CD4-positive, CD25-positive, alpha-beta regulatory T cell (primary cell): ENCODE results near the gene ABCC6. TPM values are rescaled to one million over a fixed set of nuclear protein-coding genes. Genes with fewer than 3 reads are reported as not detected.
A peak's percentile ranks its signal among the peaks of the same experiment; 100 is the strongest.
"Not testable (repeated sequence)": the region's sequence is repeated elsewhere in the genome, so short reads cannot be mapped to it uniquely, and the experiment has no call there.

Experiments used
- ATAC-seq, 2 donors: fragments of 150-1000 bp; cut with Tn5 transposase; one replicate each; pipeline ENCODE4 v1.10.0; 2021; ENCODE audit warnings: low read depth in 2 of 2, moderate number of reproducible peaks in 2 of 2, moderate library complexity in 1 of 2
- DNase-seq, 3 donors: peaks; one replicate each; pipeline versions ENCODE4 v3.0.0 to v3.0.0-alpha.2; 2012 to 2022; ENCODE audit warnings: mixed read lengths in 1 of 3
- H3K27ac ChIP-seq: one replicate; pipeline ENCODE4 v1.7.0; 2013; ENCODE audit warnings: mild to moderate bottlenecking, low read length; ENCODE audit not compliant: insufficient read depth, poor library complexity, severe bottlenecking
- H3K27me3 ChIP-seq: one replicate; pipeline ENCODE4 v1.7.0; 2013; ENCODE audit warnings: low read length; ENCODE audit not compliant: control insufficient read depth, insufficient read depth
- H3K36me3 ChIP-seq: one replicate; pipeline ENCODE4 v1.7.0; 2013; ENCODE audit warnings: mild to moderate bottlenecking, low read length, moderate library complexity; ENCODE audit not compliant: control insufficient read depth, insufficient read depth
- H3K4me1 ChIP-seq: 2 replicates; pipeline ENCODE4 v1.7.0; 2013; ENCODE audit warnings: mild to moderate bottlenecking, low read length; ENCODE audit not compliant: insufficient read depth, control insufficient read depth, poor library complexity, severe bottlenecking
- H3K4me3 ChIP-seq: one replicate; pipeline ENCODE4 v1.7.0; 2013; ENCODE audit warnings: low read depth, mild to moderate bottlenecking, low read length, moderate library complexity
- H3K9me3 ChIP-seq, 2 experiments: 1 replicate in 1 of 2; 2 replicates in 1 of 2; pipeline ENCODE4 v1.7.0; 2013; ENCODE audit warnings: low read length in 2 of 2, mild to moderate bottlenecking in 1 of 2, moderate library complexity in 1 of 2; ENCODE audit not compliant: control insufficient read depth in 2 of 2
- H3K27ac Mint-ChIP-seq, 3 donors: one replicate each; pipeline ENCODE4 v1.8.0; 2020 to 2022; ENCODE audit warnings: mild to moderate bottlenecking in 3 of 3, mixed read lengths in 3 of 3, moderate library complexity in 2 of 3
- H3K27me3 Mint-ChIP-seq: one replicate; pipeline ENCODE4 v1.8.0; 2022; ENCODE audit warnings: mild to moderate bottlenecking, mixed read lengths
- H3K36me3 Mint-ChIP-seq: one replicate; pipeline ENCODE4 v1.8.0; 2020; ENCODE audit warnings: mixed read lengths
- H3K4me1 Mint-ChIP-seq, 4 donors: one replicate each; pipeline ENCODE4 v1.8.0; 2020 to 2022; ENCODE audit warnings: mixed read lengths in 4 of 4, mild to moderate bottlenecking in 1 of 4
- H3K4me3 Mint-ChIP-seq, 4 donors: one replicate each; pipeline ENCODE4 v1.8.0; 2020 to 2022; ENCODE audit warnings: mild to moderate bottlenecking in 4 of 4, mixed read lengths in 4 of 4, moderate library complexity in 3 of 4
- H3K9me3 Mint-ChIP-seq, 7 donors: one replicate each; pipeline ENCODE4 v1.8.0; 2020 to 2022; ENCODE audit warnings: mixed read lengths in 7 of 7, mild to moderate bottlenecking in 3 of 7, moderate library complexity in 2 of 7
- polyA plus RNA-seq, 4 donors: library from polyadenylated mRNA; unstranded; fragments of 300-500 nt; fragmentation: Illumina TruSeq; gene quantifications; one replicate each; pipeline ENCODE4 v1.2.3, GENCODE V29; 2021
- total RNA-seq: library from RNA; stranded (reverse); gene quantifications from one replicate; pipeline ENCODE4 v1.2.3, GENCODE V29; 2022

Gene ABCC6
- total and polyA plus RNA-seq, 5 donors from 2014 or later: 0.09 to 0.25 (median 0.13) TPM; not detected in 1

- no peaks in the 10 kb centered on the region for H3K36me3 ChIP-seq
- H3K27ac ChIP-seq: no peak overlapping the region
- H3K9me3 Mint-ChIP-seq: peaks cover 4 to 28% (median 10%) of the 10 kb centered on the region in 7 donors
- ATAC-seq (no peak), DNase-seq (no peak)
- H3K36me3 Mint-ChIP-seq: peaks cover 3% of the 10 kb centered on the region
- no peaks in the 10 kb centered on the region for H3K27me3 ChIP-seq
- H3K27me3 Mint-ChIP-seq: peaks cover 5% of the 10 kb centered on the region
- no peaks in the 10 kb centered on the region for H3K4me1 Mint-ChIP-seq
- H3K9me3 ChIP-seq: peaks cover 15 to 23% of the 10 kb centered on the region in 2 experiments
- H3K4me3 Mint-ChIP-seq: no peak overlapping the region
- H3K4me3 ChIP-seq: no peak overlapping the region
- peak overlapping the region in 1 of 3 donors; percentile 48 for H3K27ac Mint-ChIP-seq
- H3K4me1 ChIP-seq: no peaks in the 10 kb centered on the region
Measured at GRCh38 chr16:16157166-16157565, 66.1 kb downstream of the ABCC6 start.

- peak overlapping the region in 1 of 3 donors; percentile 8 for H3K27ac Mint-ChIP-seq
Measured at GRCh38 chr16:16155234-16155633, 68.1 kb downstream of the ABCC6 start.

GRCh38 chr16:16154281-16154951 is 68.9 kb downstream of the ABCC6 start:
- H3K9me3 Mint-ChIP-seq: peaks cover 2 to 18% (median 6%) of the 10 kb centered on the region in 7 donors
- Histone ChIP-seq H3K4me1 (no peaks in the 10 kb centered on the region), H3K36me3 (no peaks in the 10 kb centered on the region), H3K27me3 (no peaks in the 10 kb centered on the region), H3K9me3 (peaks cover 12 to 14% of the 10 kb centered on the region in 2 experiments), H3K4me3 (no peak overlapping the region), H3K27ac (no peak overlapping the region)
- no peaks in the 10 kb centered on the region for H3K4me1 Mint-ChIP-seq
- H3K27ac Mint-ChIP-seq: no peak overlapping the region
- no peaks in the 10 kb centered on the region for H3K36me3 Mint-ChIP-seq
- DNase-seq: no peak
- no peak overlapping the region for H3K4me3 Mint-ChIP-seq
- no peak for ATAC-seq
- H3K27me3 Mint-ChIP-seq: peaks cover 5% of the 10 kb centered on the region

More at GRCh38 chr16:16155234-16155633, 68.1 kb downstream of the ABCC6 start:
- no peaks in the 10 kb centered on the region for H3K4me1 ChIP-seq
- H3K9me3 ChIP-seq: peaks cover 15 to 22% of the 10 kb centered on the region in 2 experiments
- H3K36me3 Mint-ChIP-seq: peaks cover 3% of the 10 kb centered on the region
- peaks cover 2 to 24% (median 7%) of the 10 kb centered on the region in 7 donors for H3K9me3 Mint-ChIP-seq
- no peak overlapping the region for H3K4me3 ChIP-seq
- H3K27me3 Mint-ChIP-seq: peaks cover 5% of the 10 kb centered on the region
- H3K4me1 Mint-ChIP-seq: no peaks in the 10 kb centered on the region
- no peak for ATAC-seq
- H3K27me3 ChIP-seq: no peaks in the 10 kb centered on the region
- no peak overlapping the region for H3K4me3 Mint-ChIP-seq
- H3K36me3 ChIP-seq: no peaks in the 10 kb centered on the region
- DNase-seq: no peak
- H3K27ac ChIP-seq: no peak overlapping the region

- not testable (repeated sequence) for ATAC-seq, H3K36me3 Mint-ChIP-seq, H3K27ac ChIP-seq, H3K4me1 ChIP-seq, H3K4me1 Mint-ChIP-seq, DNase-seq, H3K27ac Mint-ChIP-seq, H3K4me3 Mint-ChIP-seq, H3K9me3 ChIP-seq, H3K27me3 ChIP-seq, H3K4me3 ChIP-seq, H3K9me3 Mint-ChIP-seq, H3K27me3 Mint-ChIP-seq, H3K36me3 ChIP-seq
Measured at GRCh38 chr16:16153000-16153399, 70.3 kb downstream of the ABCC6 start.

- Histone ChIP-seq H3K36me3 (no peaks in the 10 kb centered on the region), H3K27ac (no peak overlapping the region), H3K9me3 (no peaks in the 10 kb centered on the region), H3K4me1 (no peaks in the 10 kb centered on the region), H3K4me3 (no peak overlapping the region), H3K27me3 (no peaks in the 10 kb centered on the region)
- H3K36me3 Mint-ChIP-seq: no peaks in the 10 kb centered on the region
- no peak overlapping the region for H3K27ac Mint-ChIP-seq
- ATAC-seq (no peak), DNase-seq (no peak)
- H3K27me3 Mint-ChIP-seq: no peaks in the 10 kb centered on the region
- H3K4me1 Mint-ChIP-seq: no peaks in the 10 kb centered on the region
- no peak overlapping the region for H3K4me3 Mint-ChIP-seq
- H3K9me3 Mint-ChIP-seq: peaks cover 0 to 1% (median 0%) of the 10 kb centered on the region in 7 donors
Measured at GRCh38 chr16:16151315-16151714, 72.0 kb downstream of the ABCC6 start.

GRCh38 chr16:16150878-16151152 is 72.5 kb downstream of the ABCC6 start:
- ATAC-seq: no peak
- H3K27ac ChIP-seq: no peak overlapping the region
- no peak for DNase-seq
- H3K9me3 ChIP-seq: no peaks in the 10 kb centered on the region
- Mint-ChIP-seq H3K4me1 (no peaks in the 10 kb centered on the region), H3K36me3 (no peaks in the 10 kb centered on the region), H3K27me3 (no peaks in the 10 kb centered on the region), H3K27ac (peak overlapping the region in 1 of 3 donors; percentile 56), H3K9me3 (peaks cover 0 to 1% (median 0%) of the 10 kb centered on the region in 7 donors), H3K4me3 (no peak overlapping the region)
- H3K4me3 ChIP-seq: no peak overlapping the region
- H3K27me3 ChIP-seq: no peaks in the 10 kb centered on the region
- peaks cover 4% of the 10 kb centered on the region for H3K36me3 ChIP-seq
- H3K4me1 ChIP-seq: no peaks in the 10 kb centered on the region

- Mint-ChIP-seq H3K9me3 (peaks cover 0 to under 1% (median 0%) of the 10 kb centered on the region in 7 donors), H3K36me3 (peaks cover 4% of the 10 kb centered on the region), H3K27me3 (no peaks in the 10 kb centered on the region), H3K27ac (peak overlapping the region in 1 of 3 donors; percentile 56), H3K4me1 (no peaks in the 10 kb centered on the region), H3K4me3 (no peak overlapping the region)
- no peaks in the 10 kb centered on the region for H3K4me1 ChIP-seq
- DNase-seq: no peak
- no peaks in the 10 kb centered on the region for H3K9me3 ChIP-seq
- no peak overlapping the region for H3K4me3 ChIP-seq
- no peaks in the 10 kb centered on the region for H3K27me3 ChIP-seq
- H3K27ac ChIP-seq: no peak overlapping the region
- H3K36me3 ChIP-seq: peaks cover 8% of the 10 kb centered on the region
- no peak for ATAC-seq
Measured at GRCh38 chr16:16150117-16150877, 73.0 kb downstream of the ABCC6 start.

- no peaks in the 10 kb centered on the region for H3K27me3 Mint-ChIP-seq
- H3K4me1 Mint-ChIP-seq: no peaks in the 10 kb centered on the region
- H3K36me3 Mint-ChIP-seq: peaks cover 7% of the 10 kb centered on the region
- no peaks in the 10 kb centered on the region for H3K9me3 Mint-ChIP-seq
- DNase-seq: no peak
- H3K4me3 Mint-ChIP-seq: no peak overlapping the region
- Histone ChIP-seq H3K4me1 (no peaks in the 10 kb centered on the region), H3K27me3 (no peaks in the 10 kb centered on the region), H3K9me3 (no peaks in the 10 kb centered on the region), H3K36me3 (peaks cover 12% of the 10 kb centered on the region), H3K4me3 (no peak overlapping the region), H3K27ac (no peak overlapping the region)
- ATAC-seq: no peak
- no peak overlapping the region for H3K27ac Mint-ChIP-seq
Measured at GRCh38 chr16:16149710-16150116, 73.6 kb downstream of the ABCC6 start.
